GM18502 (cell line): ENCODE measurements around the gene TFAP2E.
"Not testable (repeated sequence)": the region's sequence is repeated elsewhere in the genome, so short reads cannot be mapped to it uniquely, and the experiment has no call there.

Experiments used
- ATAC-seq: cut with Tn5 transposase; IDR thresholded peaks from one replicate; pipeline ENCODE4 v1.9.1; 2021; ENCODE audit warnings: mild to moderate bottlenecking; ENCODE audit not compliant: unreplicated experiment, poor library complexity

Gene TFAP2E

DNA sequence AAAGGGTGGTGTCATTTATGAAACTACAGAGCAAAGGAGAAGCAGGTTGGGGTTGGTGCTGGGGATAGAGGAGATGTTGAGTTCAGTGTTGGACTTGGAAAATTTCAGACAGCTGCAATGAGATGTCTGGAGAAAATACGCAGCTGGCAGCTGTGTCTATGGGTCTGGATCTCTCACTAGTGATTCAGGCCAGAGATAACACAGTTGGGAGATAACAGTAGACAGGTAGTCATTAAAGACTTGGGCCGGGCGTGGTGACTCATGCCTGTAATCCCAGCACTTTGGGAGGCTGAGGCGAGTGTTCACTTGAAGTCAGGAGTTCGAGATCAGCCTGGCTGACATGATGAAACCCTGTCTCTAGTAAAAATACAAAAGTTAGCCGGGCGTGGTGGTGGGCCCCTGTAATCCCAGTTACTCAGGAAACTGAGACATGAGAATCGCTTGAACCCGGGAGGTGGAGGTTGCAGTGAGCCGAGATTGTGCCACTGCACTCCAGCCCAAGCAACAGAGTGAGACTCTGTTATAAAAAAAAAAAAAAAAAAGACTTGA lies 2.5 kb upstream of the TFAP2E start:
- no peak for ATAC-seq

DNA sequence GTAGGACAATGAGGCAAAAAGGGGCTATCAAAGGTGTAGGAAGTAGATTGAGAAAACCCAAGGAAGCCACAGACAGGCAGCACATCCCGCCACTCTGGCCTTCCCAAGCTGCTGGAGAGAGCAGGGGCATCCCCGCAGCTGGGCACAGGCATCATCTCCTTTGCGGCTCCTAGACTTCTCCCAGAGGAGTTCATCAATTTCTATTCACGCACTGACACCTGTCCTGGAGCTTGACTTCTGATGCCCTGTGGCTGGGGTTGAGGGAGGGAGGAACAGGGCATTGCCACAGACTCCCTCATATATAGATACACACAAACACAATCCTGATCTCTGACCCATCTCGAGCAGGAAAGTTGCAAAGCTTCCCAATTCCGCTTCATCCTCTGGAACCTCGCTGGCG lies 1.9 kb upstream of the TFAP2E start:
- no peak for ATAC-seq

DNA sequence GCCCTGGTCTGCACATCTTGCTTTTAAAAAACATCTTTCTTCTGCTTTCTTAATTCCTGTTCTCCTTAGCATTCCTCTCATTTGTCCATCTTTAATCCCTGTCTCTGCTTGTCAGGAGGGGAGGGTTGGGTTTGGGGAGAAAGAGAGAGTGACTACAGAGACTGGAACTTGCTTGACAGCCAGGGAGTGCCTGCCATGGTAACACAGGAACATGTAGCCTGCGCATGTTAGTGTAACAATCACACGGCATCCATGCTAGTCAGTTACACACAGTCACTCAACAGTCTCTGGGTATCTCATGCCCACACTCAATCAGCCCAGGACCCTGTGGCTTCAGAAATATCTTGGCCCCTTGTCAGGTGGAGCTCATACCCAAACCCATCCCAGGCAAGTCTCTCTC lies 818 bp upstream of the TFAP2E start:
- no peak for ATAC-seq

DNA sequence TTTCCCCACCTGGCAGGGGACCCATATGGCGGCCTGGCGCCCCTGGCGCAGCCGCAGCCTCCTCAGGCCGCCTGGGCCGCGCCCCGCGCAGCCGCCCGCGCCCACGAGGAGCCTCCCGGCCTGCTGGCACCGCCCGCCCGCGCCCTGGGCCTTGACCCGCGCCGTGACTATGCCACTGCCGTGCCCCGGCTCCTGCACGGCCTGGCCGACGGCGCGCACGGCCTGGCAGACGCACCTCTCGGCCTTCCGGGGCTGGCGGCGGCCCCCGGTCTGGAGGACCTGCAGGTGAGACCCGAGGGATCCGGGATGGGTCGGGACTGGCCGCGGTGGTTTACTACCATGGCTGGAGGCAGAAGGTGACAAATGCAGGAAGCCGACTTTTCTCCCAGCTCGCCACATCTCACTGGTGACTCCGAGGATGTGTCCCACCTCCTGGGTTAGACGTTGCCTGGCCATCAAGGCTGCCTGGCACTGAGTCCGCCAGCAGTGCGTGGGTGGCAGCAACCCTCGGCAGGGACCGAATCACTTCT lies 1.1 kb downstream of the TFAP2E start:
- ATAC-seq = no peak

DNA sequence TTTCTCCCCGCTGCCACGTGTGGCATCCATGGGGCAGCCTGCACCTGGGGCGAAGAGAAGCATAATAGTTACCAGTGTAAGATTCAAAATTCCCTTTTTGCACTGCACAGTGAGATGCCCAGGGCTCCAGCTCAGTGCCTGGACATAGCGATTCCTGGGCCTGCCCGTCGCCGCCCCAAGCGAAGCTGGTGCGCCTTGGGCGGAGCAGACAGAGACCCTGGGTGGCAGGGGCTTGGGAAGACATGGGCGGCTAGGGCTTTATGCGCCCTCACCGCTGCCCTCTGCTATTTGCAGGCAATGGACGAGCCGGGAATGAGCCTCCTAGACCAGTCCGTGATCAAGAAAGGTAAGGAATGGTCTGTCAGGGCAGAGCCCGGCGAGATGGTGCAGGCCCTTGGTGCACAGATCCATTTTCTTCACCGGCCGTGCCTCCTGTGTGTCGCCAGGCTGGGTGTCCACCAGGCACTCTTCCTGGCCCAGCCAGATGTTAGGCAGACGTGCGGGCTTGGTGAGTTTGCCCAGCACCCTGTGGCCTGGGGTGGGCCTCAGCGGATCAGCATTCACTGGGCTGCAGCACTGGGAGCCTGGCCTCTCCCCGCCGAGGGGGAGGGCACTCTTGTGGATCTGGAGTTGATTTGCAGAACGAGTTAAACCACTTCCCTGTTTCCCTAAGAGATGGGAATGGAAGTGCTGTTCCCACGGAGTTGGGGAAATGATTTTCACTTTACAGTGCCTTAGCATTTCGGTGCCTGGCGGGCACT lies 1.7 kb downstream of the TFAP2E start:
- ATAC-seq = no peak

DNA sequence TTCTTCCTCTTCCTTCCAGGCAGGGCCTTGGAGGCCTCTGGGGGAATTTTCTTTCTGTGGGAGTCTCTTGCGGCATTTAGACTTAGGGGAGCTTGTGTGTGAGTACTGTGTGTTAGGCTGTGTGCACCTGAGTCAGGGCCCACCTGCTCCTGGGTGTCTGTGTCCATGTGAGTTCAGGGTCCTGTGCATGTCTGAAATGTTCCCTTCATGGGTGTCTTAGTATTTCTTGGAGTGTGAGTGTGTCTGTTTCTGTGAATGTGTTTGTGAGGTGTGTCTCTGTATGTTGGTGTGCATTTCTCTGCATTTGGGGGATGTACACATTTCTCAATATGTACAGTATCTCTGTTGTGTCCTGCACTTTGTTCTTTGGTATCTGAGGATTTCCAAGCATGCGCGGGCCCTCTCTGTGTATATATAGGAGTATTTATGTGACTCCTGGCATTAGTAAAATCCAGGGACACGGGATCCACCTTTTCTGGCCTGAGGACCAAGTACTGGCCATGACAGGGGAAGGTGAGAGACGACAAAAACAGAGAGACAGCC lies 2.4 kb downstream of the TFAP2E start:
- ATAC-seq = no peak

DNA sequence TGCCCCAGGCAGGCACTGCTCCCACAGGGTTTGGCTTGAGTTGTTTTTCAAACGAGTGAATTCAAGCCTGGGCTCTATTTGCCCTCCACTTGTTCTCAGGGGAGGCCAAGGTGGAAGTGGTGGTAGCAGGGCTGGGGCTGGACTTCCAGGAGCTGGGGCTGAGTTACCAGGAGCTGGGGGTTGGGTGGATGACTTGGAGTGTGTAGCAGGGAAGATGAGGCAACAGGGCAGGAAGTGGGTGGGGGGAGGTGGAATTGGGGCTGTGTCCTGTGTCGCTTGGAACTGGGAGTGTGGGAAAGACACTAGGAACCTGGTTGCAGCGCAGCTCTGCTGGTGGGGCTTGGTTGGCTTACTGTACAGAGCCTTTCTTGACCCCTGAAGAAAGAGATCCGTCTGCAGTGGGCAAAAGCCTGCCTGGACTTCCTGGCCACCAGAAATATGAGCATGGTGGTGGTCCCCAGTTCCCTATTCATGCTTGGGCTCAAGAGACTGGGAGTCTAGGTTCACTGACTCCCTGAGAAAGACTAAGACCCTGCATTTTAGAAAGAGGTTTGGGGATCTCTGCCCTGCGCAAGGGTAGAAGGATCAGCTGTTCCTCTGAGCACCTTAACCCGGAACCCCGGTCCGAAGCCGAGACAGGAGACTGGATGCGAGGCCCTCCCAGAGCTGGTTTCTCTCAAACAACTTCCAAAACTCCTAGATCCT lies 3.1 kb downstream of the TFAP2E start:
- ATAC-seq = no peak

DNA sequence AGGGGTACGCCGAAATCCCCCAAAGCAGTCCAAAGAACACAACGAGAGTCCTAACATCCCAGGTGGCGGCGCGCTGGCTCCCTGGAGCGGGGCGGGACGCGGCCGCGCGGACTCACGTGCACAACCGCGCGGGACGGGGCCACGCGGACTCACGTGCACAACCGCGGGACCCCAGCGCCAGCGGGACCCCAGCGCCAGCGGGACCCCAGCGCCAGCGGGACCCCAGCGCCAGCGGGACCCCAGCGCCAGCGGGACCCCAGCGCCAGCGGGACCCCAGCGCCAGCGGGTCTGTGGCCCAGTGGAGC lies 3.6 kb downstream of the TFAP2E start:
- not testable (repeated sequence) for ATAC-seq

DNA sequence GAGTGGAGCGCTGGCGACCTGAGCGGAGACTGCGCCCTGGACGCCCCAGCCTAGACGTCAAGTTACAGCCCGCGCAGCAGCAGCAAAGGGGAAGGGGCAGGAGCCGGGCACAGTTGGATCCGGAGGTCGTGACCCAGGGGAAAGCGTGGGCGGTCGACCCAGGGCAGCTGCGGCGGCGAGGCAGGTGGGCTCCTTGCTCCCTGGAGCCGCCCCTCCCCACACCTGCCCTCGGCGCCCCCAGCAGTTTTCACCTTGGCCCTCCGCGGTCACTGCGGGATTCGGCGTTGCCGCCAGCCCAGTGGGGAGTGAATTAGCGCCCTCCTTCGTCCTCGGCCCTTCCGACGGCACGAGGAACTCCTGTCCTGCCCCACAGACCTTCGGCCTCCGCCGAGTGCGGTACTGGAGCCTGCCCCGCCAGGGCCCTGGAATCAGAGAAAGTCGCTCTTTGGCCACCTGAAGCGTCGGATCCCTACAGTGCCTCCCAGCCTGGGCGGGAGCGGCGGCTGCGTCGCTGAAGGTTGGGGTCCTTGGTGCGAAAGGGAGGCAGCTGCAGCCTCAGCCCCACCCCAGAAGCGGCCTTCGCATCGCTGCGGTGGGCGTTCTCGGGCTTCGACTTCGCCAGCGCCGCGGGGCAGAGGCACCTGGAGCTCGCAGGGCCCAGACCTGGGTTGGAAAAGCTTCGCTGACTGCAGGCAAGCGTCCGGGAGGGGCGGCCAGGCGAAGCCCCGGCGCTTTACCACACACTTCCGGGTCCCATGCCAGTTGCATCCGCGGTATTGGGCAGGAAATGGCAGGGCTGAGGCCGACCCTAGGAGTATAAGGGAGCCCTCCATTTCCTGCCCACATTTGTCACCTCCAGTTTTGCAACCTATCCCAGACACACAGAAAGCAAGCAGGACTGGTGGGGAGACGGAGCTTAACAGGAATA lies 4.2 kb downstream of the TFAP2E start:
- ATAC-seq = peak; percentile 79

DNA sequence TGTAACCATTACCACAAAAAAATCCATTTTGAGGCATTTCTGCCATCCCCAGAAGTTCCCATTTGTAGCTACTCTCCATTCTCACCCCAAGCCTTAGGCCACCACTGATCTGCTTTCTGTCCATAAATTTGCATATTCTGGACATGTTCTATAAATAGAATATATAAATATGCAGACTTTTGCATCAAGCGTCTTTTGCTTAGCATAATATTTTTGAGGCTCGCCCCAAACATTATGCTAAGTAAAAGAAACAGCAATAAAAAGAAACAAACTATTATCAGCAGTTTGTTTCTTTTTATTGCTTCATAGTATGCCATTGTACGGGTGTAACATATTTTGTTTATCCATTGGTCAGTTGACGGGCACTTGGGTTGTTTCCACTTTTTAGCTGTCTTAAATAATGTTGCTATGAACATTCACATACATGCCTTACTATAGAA lies 7.9 kb downstream of the TFAP2E start:
- no peak for ATAC-seq

DNA sequence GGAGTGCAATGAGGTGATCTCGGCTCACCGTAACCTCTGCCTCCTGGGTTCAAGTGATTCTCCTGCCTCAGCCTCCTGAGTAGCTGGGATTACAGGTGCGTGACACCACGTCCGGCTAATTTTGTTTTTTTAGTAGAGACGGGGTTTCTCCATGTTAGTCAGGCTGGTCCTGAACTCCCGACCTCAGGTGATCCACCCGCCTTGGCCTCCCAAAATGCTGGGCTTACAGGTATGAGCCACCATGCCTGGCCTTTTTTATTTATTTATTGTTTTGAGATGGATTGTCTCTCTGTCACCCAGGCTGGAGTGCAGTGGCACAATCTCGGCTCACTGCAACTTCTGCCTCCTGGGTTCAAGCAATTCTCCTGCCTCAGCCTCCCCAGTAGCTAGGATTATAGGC lies 8.5 kb downstream of the TFAP2E start:
- not testable (repeated sequence) for ATAC-seq

DNA sequence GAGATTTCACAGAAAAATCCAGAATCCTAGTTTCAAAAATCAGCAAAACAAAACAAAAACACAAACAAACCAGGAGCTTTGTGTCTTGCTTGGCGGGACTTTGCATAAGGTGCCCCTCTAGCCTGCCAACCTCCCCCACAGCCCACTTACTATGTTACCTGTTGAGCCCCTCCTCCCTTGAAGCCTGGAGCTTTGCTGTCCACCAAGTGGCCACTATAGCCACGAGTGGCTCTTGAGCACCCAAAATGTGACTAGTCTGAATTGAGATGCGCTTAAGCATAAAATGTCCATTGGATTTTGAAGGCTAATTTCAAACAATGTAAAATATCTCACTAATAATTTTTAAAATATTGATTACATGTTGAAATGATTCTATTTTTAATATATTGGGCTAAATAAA lies 12.2 kb downstream of the TFAP2E start:
- ATAC-seq = no peak

DNA sequence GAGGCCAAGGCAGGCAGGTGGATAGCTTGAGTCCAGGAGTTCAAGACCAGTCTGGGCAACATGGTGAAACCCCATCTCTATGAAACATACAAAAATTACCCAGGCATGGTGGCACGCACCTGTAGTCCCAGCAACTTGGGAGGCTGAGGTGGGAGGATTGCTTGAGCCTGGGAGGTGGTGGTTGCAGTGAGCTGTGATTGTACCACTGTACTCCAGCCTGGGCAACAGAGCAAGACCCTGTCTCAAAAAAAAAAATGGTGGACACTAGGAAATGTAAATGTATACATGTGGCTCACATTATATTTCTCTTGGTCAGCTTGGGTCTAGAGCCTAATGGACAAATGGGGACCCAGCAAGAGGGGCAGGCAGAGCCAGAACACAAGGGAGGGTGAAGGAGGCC lies 12.7 kb downstream of the TFAP2E start:
- ATAC-seq = not testable (repeated sequence)

DNA sequence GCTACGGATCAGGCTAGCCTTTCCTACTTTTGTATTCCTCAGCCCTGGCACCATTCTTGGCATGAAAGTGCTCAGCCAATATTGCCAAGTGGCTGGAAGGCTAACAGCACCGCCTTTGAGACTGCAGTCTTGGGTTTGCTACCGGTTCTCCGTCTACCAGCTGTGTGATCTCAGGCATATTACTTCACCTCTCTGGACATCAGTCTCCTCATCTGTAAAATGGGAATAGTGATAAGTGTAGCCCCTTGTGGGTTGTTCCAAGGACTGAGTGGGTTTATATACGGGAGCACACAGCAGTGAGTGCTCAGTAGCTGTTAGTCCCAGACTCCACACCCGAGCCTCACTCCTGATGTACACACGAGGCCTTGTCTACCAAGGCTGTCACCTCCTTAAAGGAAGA lies 13.7 kb downstream of the TFAP2E start:
- ATAC-seq = no peak

DNA sequence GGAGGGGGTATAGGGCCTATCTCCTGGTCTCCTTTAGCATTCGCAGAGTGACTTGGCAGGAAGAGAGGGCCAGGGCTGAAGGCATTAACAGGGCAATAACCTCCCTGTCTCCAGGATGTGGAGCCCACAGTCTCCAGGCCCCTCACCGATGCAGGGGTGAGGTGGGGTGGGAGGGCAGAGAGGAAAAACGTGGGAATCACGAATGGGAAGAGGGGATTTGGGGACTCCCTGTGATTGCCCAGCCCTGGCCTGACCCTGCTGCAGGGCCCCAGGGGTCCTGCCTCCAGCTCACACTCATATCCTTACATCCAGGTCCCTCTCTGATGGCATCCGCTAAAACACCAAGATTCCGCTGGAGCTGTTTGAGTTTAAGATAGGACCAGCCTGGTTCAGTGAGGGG lies 14.6 kb downstream of the TFAP2E start:
- ATAC-seq = no peak

DNA sequence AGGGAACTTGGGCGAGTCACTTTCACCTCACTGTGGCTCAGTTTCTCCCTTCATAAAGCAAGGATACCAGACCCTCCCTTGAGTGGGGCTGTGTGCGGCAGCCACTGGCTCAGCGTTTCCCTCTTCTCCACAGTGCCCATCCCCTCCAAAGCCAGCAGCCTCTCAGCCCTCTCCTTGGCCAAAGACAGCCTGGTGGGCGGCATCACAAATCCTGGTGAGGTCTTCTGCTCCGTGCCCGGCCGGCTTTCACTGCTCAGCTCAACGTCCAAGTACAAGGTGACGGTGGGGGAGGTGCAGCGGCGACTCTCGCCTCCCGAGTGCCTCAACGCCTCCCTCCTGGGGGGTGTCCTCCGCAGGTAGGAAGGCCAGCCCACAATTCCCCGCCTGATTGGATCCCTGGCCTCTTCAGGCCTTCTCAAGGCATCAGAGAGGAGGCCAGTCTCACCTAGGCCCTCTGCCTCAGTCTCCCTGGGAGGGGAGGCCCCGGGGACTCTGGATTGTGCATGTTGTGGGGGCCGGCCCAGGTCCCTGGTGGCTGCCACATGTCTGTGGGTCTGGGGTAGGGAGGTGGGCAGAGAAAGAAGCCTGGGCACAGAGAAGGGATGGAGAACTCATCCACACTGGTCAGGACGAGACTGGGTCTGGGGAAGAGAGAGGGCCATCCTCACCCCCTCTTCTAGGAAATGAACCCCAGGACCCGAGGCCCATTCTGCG lies 15.2 kb downstream of the TFAP2E start:
- ATAC-seq = no peak

DNA sequence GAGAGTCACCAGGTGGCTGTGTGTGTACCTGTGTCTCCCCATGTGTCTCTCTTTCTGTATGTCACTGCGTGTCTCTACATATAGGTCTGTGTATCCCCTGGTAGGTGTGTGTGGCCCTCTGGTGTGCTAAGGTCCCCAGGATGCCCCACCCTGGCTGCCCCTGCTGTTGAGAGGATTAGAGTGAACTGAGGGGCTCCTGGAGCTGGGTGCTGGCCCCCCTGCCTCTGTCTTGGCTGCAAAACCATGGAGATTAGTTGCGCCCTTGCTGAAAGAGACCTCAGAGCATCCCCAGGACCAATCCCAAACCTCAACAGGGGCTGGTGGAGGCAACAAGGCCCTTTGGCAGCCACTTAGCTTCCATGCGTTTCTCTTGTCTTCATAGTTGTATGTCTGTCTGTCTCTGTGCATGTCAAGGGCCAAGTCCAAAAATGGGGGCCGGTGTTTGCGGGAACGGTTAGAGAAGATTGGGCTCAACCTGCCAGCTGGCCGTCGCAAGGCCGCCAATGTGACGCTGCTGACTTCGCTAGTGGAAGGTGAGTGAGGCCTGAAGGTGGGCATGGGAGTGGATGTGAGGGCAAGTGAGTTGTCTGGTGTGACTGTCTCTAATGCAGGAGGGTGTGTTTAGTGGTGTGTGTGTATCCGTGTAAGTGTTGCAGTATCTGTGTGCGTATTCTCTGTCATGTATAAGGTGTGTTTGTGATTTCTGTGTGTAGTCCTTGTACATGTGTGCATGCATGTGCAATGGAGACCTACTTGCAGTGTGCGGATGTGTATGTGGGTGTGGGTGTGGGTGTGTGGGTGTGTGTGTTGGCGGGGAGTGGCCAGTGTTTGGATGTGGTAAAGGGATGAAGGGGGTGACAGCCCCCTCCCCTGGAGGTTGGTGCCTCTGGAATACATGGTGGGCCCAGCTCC lies 16.7 kb downstream of the TFAP2E start:
- ATAC-seq = no peak

DNA sequence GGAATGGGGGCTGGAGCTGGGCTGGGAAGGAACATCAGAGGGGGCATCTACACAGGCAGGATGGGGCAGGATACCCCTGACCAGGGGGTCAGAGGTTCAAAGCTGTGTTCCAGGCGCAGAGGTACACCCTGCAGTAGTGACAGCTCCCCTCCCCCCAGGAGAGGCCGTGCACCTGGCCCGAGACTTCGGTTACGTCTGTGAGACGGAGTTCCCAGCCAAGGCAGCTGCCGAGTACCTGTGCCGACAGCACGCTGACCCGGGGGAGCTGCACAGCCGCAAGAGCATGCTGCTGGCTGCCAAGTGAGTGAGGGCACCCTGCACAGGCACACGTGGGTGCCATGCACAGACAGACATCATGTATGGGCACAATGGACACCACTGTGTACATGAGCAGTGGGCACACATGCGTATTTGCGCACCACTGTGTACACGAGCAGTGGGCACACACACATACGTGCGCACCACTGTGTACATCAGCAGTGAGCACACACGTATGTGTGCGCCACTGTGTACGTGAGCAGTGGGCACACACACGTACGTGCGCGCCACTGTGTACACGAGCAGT lies 17.4 kb downstream of the TFAP2E start:
- ATAC-seq = no peak
